B cell (primary cell): Measurements from ENCODE around the gene DRC7. TPM values are rescaled to one million over a fixed set of nuclear protein-coding genes. Genes with fewer than 3 reads are reported as not detected.

Source experiments
- ATAC-seq: fragments of 200-7000 bp; cut with Tn5 transposase; one replicate; pipeline ENCODE4 v1.10.0; 2021; ENCODE audit warnings: low read depth, mild to moderate bottlenecking, moderate number of reproducible peaks, moderate library complexity
- CTCF ChIA-PET: fragments of 350-600 bp; sonication (Branson Sonifier 250); formaldehyde crosslinking; loops from one replicate; lab custom pipeline; 2021; ENCODE audit warnings: antibody characterized with exemption, inconsistent platforms; lab: Charles Lee
- POLR2A ChIA-PET: fragments of 350-600 bp; sonication (Branson Sonifier 250); formaldehyde crosslinking; loops from one replicate; lab custom pipeline; 2021; ENCODE audit warnings: antibody characterized with exemption; lab: Charles Lee
- DNase-seq: peaks from one replicate; pipeline ENCODE4 v3.0.0; 2013
- H2AFZ ChIP-seq: 2 replicates; pipeline ENCODE4 v1.6.1; 2012; ENCODE audit warnings: mild to moderate bottlenecking, low read depth, low read length; ENCODE audit not compliant: insufficient read depth, poor library complexity, severe bottlenecking
- H3K27ac ChIP-seq, 2 donors: 1 replicate in 1 of 2; 2 replicates in 1 of 2; pipeline ENCODE4 v1.5.1; 2012 to 2013; ENCODE audit warnings: low read length in 2 of 2, mild to moderate bottlenecking in 2 of 2, moderate library complexity in 1 of 2
- H3K27me3 ChIP-seq, 4 experiments: fragments of 200-600 bp in 1 of 4; sonication (generic) in 1 of 4; replicated peaks in 1 of 4; 1 replicate in 2 of 4; 2 replicates in 2 of 4; pipeline versions ENCODE4 v1.6.1 to v1.7.0; 2013 to 2016; ENCODE audit warnings: low read length in 3 of 4, mild to moderate bottlenecking in 2 of 4, mixed read lengths in 1 of 4, moderate library complexity in 1 of 4; ENCODE audit not compliant: insufficient read depth in 4 of 4, control insufficient read depth in 3 of 4; ENCODE audit errors: control extremely low read depth in 1 of 4
- H3K36me3 ChIP-seq, 2 experiments: replicated peaks in 1 of 2; 1 replicate in 1 of 2; 2 replicates in 1 of 2; pipeline versions ENCODE4 v1.6.1 to v1.7.1; 2013; ENCODE audit warnings: low read length in 1 of 2; ENCODE audit not compliant: insufficient read depth in 2 of 2, control insufficient read depth in 1 of 2; ENCODE audit errors: control extremely low read depth in 1 of 2, extremely low read depth in 1 of 2
- H3K4me1 ChIP-seq, 2 donors: fragments of 200-600 bp in 1 of 2; sonication (generic) in 1 of 2; 1 replicate in 1 of 2; 2 replicates in 1 of 2; pipeline versions ENCODE4 v1.5.1 to v1.6.1; 2013 to 2017; ENCODE audit warnings: low read length in 2 of 2; ENCODE audit not compliant: control insufficient read depth in 2 of 2, insufficient read depth in 2 of 2
- H3K4me2 ChIP-seq: replicated peaks from 2 replicates; pipeline ENCODE3; 2012; ENCODE audit warnings: mild to moderate bottlenecking, low read depth, low read length; ENCODE audit not compliant: poor library complexity, severe bottlenecking
- H3K4me3 ChIP-seq, 5 experiments: fragments of 200-600 bp in 1 of 5; sonication (generic) in 1 of 5; 1 replicate in 3 of 5; 2 replicates in 2 of 5; pipeline versions ENCODE4 v1.5.1 to v1.7.0; 2011 to 2016; ENCODE audit warnings: low read length in 4 of 5, mild to moderate bottlenecking in 4 of 5, low read depth in 2 of 5, control low read depth in 1 of 5, moderate library complexity in 1 of 5; ENCODE audit not compliant: insufficient read depth in 1 of 5; ENCODE audit errors: control extremely low read depth in 1 of 5, extremely low read depth in 1 of 5
- H3K79me2 ChIP-seq: fragments of 200-600 bp; sonication (generic); one replicate; pipeline ENCODE4 v1.6.0; 2016; ENCODE audit warnings: low read length; ENCODE audit not compliant: control insufficient read depth, insufficient read depth
- H3K9ac ChIP-seq: fragments of 200-600 bp; sonication (generic); 2 replicates; pipeline ENCODE4 v1.6.1; 2017; ENCODE audit warnings: mild to moderate bottlenecking, low read length, moderate library complexity
- H3K9me3 ChIP-seq, 3 donors: one replicate each; pipeline versions ENCODE4 v1.6.1 to v1.7.1; 2013; ENCODE audit warnings: low read length in 2 of 3; ENCODE audit not compliant: control insufficient read depth in 2 of 3, insufficient read depth in 1 of 3; ENCODE audit errors: control extremely low read depth in 1 of 3
- H4K20me1 ChIP-seq: 2 replicates; pipeline ENCODE4 v1.6.0; 2012; ENCODE audit warnings: mild to moderate bottlenecking, low read length; ENCODE audit not compliant: insufficient read depth, control insufficient read depth, poor library complexity, severe bottlenecking
- H3K27ac Mint-ChIP-seq: one replicate; pipeline ENCODE4 v1.8.0; 2021; ENCODE audit warnings: mixed read lengths
- H3K27me3 Mint-ChIP-seq: one replicate; pipeline ENCODE4 v1.8.0; 2021; ENCODE audit warnings: mixed read lengths
- H3K4me1 Mint-ChIP-seq: one replicate; pipeline ENCODE4 v1.8.0; 2021; ENCODE audit warnings: mixed read lengths
- H3K4me3 Mint-ChIP-seq: one replicate; pipeline ENCODE4 v1.8.0; 2021; ENCODE audit warnings: mixed read lengths
- H3K9me3 Mint-ChIP-seq: one replicate; pipeline ENCODE4 v1.8.0; 2022; ENCODE audit warnings: mixed read lengths; ENCODE audit not compliant: insufficient read depth
- CTCF ChIP-seq: fragments of 200-600 bp; IDR thresholded peaks from one replicate; pipeline ENCODE4 v1.8.0; 2022; ENCODE audit warnings: antibody characterized with exemption, mild to moderate bottlenecking
- EZH2 ChIP-seq: IDR thresholded peaks from 2 replicates; pipeline ENCODE4 v1.6.1; 2012; ENCODE audit warnings: borderline replicate concordance, low read depth, mild to moderate bottlenecking, moderate library complexity, low read length; ENCODE audit not compliant: insufficient read depth, poor library complexity, severe bottlenecking
- WGBS: methylation state at CpG from one replicate; pipeline ENCODE4 v1.1.5; 2013; ENCODE audit warnings: missing lambda C conversion rate; ENCODE audit not compliant: insufficient coverage; 5-methylcytosine and 5-hydroxymethylcytosine counted together
- intact Hi-C: fragments of 100-400 bp; cut with micrococcal nuclease; formaldehyde crosslinking; loops from one replicate; pipeline ENCODE4 v1.10.0; 2022
- polyA plus RNA-seq: library from polyadenylated mRNA; depleted of rRNA; stranded (reverse); fragments of >200 nt; gene quantifications from 2 replicates; pipeline ENCODE4 v1.2.3, GENCODE V29; 2012
- total RNA-seq, 2 donors: library from RNA; stranded (reverse); fragments of 120-200 nt in 1 of 2; gene quantifications; 1 replicate in 1 of 2; 2 replicates in 1 of 2; pipeline versions ENCODE4 v1.2.3 to v1.2.4, GENCODE V29; 2013 to 2022

The DRC7 gene
- total and polyA plus RNA-seq, 2 donors (not counting 1 experiment from before 2014, with no cell fraction given), result 0.12 to 0.22 TPM

GRCh38 chr16:57675741-57676551 is 18.7 kb upstream of the DRC7 start:
- intact Hi-C loops, result no loop called here

More at GRCh38 chr16:57675741-57676551, 18.7 kb upstream of the DRC7 start:
- Histone ChIP-seq H3K4me2 (no peak overlapping the region), H4K20me1 (no peaks in the 10 kb centered on the region), H3K36me3 (no peaks in the 10 kb centered on the region), H3K4me1 (peaks cover 0 to 4% of the 10 kb centered on the region in 2 donors), H3K27ac (no peak overlapping the region), H3K4me3 (no peak overlapping the region), H3K79me2 (no peaks in the 10 kb centered on the region), H3K9ac (no peak overlapping the region), H3K27me3 (peaks cover 0 to 4% (median 2%) of the 10 kb centered on the region in 4 experiments), H2AFZ (no peak overlapping the region), H3K9me3 (no peaks in the 10 kb centered on the region)
- 72% methylated on average over 7 of the region's 12 CpGs for WGBS
- no peak for TF ChIP-seq CTCF
- no peak for TF ChIP-seq EZH2
- DNase-seq, result no peak
- POLR2A ChIA-PET, result no interaction called here
- ATAC-seq, result no peak
- Mint-ChIP-seq H3K27me3 (peaks cover 11% of the 10 kb centered on the region), H3K4me3 (no peak overlapping the region), H3K4me1 (no peaks in the 10 kb centered on the region), H3K27ac (no peak overlapping the region), H3K9me3 (no peaks in the 10 kb centered on the region)
- CTCF ChIA-PET, result no interaction called here
